Thyroid gland (tissue), 4 donors: ENCODE measurements around the gene SACM1L. TPM values are rescaled to one million over a fixed set of nuclear protein-coding genes. Genes with fewer than 3 reads are reported as not detected.

Experiments used
- DNase-seq, 2 donors: peaks; one replicate each; pipeline ENCODE4 v3.0.0-alpha.2; 2019
- H3K27ac ChIP-seq, 3 donors: fragments of 200-600 bp; sonication (generic); 1 replicate in 2 of 3; 2 replicates in 1 of 3; pipeline ENCODE4 v1.5.1; 2016 to 2019; ENCODE audit warnings: mild to moderate bottlenecking in 1 of 3, moderate library complexity in 1 of 3
- H3K27me3 ChIP-seq: fragments of 200-600 bp; sonication (generic); one replicate; pipeline ENCODE4 v1.5.1; 2019
- H3K36me3 ChIP-seq, 2 donors: fragments of 200-600 bp; sonication (generic); one replicate each; pipeline ENCODE4 v1.5.1; 2016 to 2019
- H3K4me1 ChIP-seq, 2 donors: fragments of 200-600 bp; sonication (generic); one replicate each; pipeline ENCODE4 v1.5.1; 2017 to 2019
- H3K4me3 ChIP-seq, 3 donors: fragments of 200-600 bp; sonication (generic); replicated peaks in 1 of 3; 1 replicate in 2 of 3; 2 replicates in 1 of 3; pipeline ENCODE4 v1.5.1; 2016; ENCODE audit warnings: mild to moderate bottlenecking in 1 of 3
- H3K9me3 ChIP-seq: fragments of 200-600 bp; sonication (generic); one replicate; pipeline ENCODE4 v1.5.1; 2017
- POLR2A ChIP-seq, 2 donors: fragments of 450-650 bp; IDR thresholded peaks; one replicate each; pipeline ENCODE4 v1.6.1; 2017; ENCODE audit warnings: antibody characterized with exemption in 2 of 2, mild to moderate bottlenecking in 2 of 2, moderate library complexity in 1 of 2
- WGBS, 2 donors: methylation state at CpG; one replicate each; pipeline ENCODE4 v1.1.5; 2017; 5-methylcytosine and 5-hydroxymethylcytosine counted together
- intact Hi-C: fragments of 100-400 bp; cut with DNase I; formaldehyde crosslinking; loops from one replicate; pipeline ENCODE4 v1.15.1; 2023
- total RNA-seq, 4 donors: library from RNA; depleted of rRNA; stranded (reverse); fragments of >200 nt; gene quantifications; one replicate each; pipeline ENCODE4 v1.2.3, GENCODE V29; 2016
- TF ChIP-seq, protein P1 (sequence below), 6 experiments: fragments of 200-600 bp in 3 of 6; fragments of 450-650 bp in 3 of 6; sonication (generic) in 3 of 6; IDR thresholded peaks; one replicate each; pipeline ENCODE4 v1.5.1; 2016 to 2019; ENCODE audit warnings: antibody characterized with exemption in 6 of 6, mild to moderate bottlenecking in 2 of 6, inconsistent platforms in 1 of 6, moderate library complexity in 1 of 6

SACM1L gene
- total RNA-seq, 4 donors from 2014 or later = 87.0 to 161 (median 111) TPM

DNA sequence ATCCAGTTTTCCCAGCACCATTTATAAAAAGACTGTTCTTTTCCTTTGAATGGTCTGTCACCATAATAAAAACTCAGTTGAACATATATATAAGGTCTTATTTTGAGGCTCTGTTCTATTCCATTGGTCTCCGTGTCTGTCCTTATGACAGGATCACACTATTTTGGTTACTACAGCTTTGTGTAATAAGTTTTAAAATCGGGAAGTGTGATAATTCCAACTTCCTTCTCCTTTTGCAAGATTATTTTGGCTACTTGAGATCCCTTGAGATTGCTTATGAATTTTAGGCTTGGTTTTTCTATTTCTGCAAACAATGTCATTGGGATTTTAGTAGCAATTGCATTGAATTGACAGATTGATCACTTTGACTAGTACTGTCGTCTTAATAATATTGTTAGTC lies 35.7 kb downstream of the SACM1L start:
- no peaks in the 10 kb centered on the region for H3K27me3 ChIP-seq
- intact Hi-C loops = no loop called here
- TF ChIP-seq, protein P1, sequence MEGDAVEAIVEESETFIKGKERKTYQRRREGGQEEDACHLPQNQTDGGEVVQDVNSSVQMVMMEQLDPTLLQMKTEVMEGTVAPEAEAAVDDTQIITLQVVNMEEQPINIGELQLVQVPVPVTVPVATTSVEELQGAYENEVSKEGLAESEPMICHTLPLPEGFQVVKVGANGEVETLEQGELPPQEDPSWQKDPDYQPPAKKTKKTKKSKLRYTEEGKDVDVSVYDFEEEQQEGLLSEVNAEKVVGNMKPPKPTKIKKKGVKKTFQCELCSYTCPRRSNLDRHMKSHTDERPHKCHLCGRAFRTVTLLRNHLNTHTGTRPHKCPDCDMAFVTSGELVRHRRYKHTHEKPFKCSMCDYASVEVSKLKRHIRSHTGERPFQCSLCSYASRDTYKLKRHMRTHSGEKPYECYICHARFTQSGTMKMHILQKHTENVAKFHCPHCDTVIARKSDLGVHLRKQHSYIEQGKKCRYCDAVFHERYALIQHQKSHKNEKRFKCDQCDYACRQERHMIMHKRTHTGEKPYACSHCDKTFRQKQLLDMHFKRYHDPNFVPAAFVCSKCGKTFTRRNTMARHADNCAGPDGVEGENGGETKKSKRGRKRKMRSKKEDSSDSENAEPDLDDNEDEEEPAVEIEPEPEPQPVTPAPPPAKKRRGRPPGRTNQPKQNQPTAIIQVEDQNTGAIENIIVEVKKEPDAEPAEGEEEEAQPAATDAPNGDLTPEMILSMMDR (IDR thresholded peaks at IDR 0.05) = no peak
- peaks cover 0 to 6% of the 10 kb centered on the region in 2 donors for H3K4me1 ChIP-seq
- peaks cover 0 to 21% of the 10 kb centered on the region in 2 donors for H3K36me3 ChIP-seq
- no peak for DNase-seq
- WGBS, 2 donors = 88% methylated on average over 3 of the region's 3 CpGs
- H3K9me3 ChIP-seq = no peaks in the 10 kb centered on the region
- H3K4me3 ChIP-seq = no peak overlapping the region
- no peak overlapping the region for H3K27ac ChIP-seq

DNA sequence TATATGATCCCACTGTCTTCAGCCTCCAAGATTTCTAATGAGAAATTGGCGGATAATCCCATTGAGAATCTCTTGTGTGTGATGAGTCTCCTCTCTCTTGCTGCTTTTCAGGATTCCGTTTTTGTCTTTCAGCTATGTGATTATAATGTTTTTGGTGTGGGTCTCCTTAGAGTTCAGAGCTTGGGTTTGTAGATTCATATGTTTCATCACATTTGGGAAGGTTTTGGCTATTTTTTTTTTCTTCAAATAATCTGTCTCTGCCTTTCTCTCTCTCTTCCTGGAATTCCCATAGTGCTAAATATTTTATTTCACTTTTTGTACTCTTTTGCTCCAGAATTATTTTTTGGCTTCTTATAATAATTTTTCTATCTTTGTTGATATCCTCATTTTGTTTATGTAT lies 40.4 kb downstream of the SACM1L start:
- H3K36me3 ChIP-seq = peaks cover 7 to 28% of the 10 kb centered on the region in 2 donors
- 97 to 99% methylated on average over 2 of the region's 2 CpGs for WGBS, 2 donors

DNA sequence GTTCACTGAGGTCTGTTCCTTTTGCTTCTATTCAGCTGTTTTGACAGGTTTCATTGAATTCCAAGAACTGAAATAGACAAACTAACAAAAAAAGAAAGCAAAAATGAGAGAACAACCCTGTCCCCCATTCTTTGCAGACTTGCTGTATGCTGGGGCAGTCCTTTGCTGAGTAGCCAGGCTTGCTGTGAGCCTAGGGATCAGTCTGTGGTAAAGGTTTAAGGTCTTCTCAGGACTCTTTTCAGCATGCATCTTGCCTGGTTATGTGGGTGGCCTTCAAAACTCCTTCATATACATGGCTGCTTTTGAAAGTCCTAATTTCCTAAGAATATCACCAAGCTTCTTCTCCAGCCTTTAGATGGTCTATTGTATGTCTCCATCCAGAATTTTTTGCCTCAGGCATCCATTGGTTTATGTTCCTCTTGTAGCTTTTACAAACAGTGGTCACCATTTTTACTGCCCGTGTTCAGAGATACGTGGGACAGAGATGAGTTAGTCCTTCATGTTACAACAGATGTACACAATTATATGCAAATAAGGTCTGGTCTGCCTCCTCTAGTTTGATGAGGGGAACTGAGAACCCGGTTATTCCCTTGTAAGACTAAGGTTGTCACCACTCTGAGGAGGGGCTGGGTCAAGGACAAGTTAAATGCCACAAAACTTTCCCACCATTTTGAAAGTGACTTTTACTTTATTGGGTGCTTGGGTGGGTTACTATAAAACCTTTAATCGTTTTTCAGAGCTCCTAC lies 41.4 kb downstream of the SACM1L start:
- WGBS, 2 donors = 88 to 95% methylated on average over 4 of the region's 4 CpGs
- DNase-seq = no peak
- Histone ChIP-seq H3K4me3 (no peak overlapping the region), H3K4me1 (no peaks in the 10 kb centered on the region), H3K27ac (no peak overlapping the region), H3K9me3 (no peaks in the 10 kb centered on the region), H3K27me3 (no peaks in the 10 kb centered on the region), H3K36me3 (peaks cover 12 to 31% of the 10 kb centered on the region in 2 donors)
- TF ChIP-seq, protein P1 (IDR thresholded peaks at IDR 0.05) = no peak
- TF ChIP-seq POLR2A (IDR thresholded peaks at IDR 0.05) = no peak
- intact Hi-C loops = no loop called here

More for the DNA sequence above, 40.4 kb downstream of the SACM1L start:
- Histone ChIP-seq H3K9me3 (no peaks in the 10 kb centered on the region), H3K4me1 (no peaks in the 10 kb centered on the region), H3K27me3 (no peaks in the 10 kb centered on the region), H3K27ac (no peak overlapping the region), H3K4me3 (no peak overlapping the region)
- no peak for TF ChIP-seq POLR2A (IDR thresholded peaks at IDR 0.05)
- TF ChIP-seq, protein P1 (IDR thresholded peaks at IDR 0.05) = no peak
- intact Hi-C loops = no loop called here
- no peak for DNase-seq

DNA sequence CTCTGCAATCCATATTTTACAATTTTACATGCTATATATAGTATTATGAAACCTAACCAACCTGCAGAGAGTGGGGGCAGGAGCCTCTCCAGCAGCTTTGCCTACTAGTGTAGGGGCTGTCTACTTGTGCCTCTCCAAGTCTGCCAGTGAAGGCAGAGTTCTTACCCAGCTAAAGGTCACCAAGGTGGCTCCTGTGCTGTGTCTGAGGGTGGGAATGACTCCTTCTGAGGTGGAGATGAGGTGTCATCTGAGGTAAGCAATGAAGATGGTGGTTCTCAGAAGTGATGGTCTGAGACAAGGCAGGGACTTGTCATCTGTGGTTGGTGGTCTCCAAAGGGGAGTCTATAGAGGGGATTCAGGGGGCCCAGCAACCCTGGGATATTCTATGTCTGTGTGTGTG lies 47.5 kb downstream of the SACM1L start:
- H3K27me3 ChIP-seq = no peaks in the 10 kb centered on the region
- peaks cover 45 to 78% of the 10 kb centered on the region in 2 donors for H3K36me3 ChIP-seq
- no peak for DNase-seq
- H3K27ac ChIP-seq = no peak overlapping the region
- H3K9me3 ChIP-seq = no peaks in the 10 kb centered on the region
- H3K4me1 ChIP-seq = no peaks in the 10 kb centered on the region
- TF ChIP-seq, protein P1 (IDR thresholded peaks at IDR 0.05) = no peak
- TF ChIP-seq POLR2A (IDR thresholded peaks at IDR 0.05) = no peak
- intact Hi-C loops = no loop called here
- no peak overlapping the region for H3K4me3 ChIP-seq

DNA sequence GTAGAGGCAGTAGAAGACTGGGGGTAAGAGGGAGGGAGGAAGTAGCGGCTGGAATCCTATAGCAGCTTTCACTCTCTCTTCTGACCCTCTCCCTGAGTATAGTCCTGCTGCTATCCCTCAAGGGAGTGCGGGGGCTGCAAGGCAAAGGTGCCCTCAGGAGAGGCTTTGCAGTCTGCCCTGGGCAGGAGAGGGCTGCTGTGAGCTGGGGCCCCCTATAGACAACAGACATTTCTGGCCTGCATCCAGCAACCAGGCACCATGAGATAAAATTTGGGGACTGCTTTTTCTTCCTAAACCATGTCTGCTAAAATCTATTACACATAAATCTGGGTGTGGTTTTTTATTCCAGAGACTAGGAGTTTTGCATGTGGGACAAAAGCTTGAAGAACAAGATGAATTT lies 48.0 kb downstream of the SACM1L start:
- 92 to 100% methylated on average over 2 of the region's 2 CpGs for WGBS, 2 donors
- TF ChIP-seq, protein P1 (IDR thresholded peaks at IDR 0.05) = no peak
- no peak for TF ChIP-seq POLR2A (IDR thresholded peaks at IDR 0.05)
- Histone ChIP-seq H3K27ac (no peak overlapping the region), H3K4me1 (no peaks in the 10 kb centered on the region), H3K4me3 (no peak overlapping the region), H3K9me3 (no peaks in the 10 kb centered on the region), H3K36me3 (peaks cover 45 to 72% of the 10 kb centered on the region in 2 donors), H3K27me3 (no peaks in the 10 kb centered on the region)
- intact Hi-C loops = no loop called here
- no peak for DNase-seq
